Aorta (tissue), 5 donors: ENCODE results near the gene YARS2. TPM values are rescaled to one million over a fixed set of nuclear protein-coding genes. Genes with fewer than 3 reads are reported as not detected.
"Not testable (repeated sequence)": the region's sequence is repeated elsewhere in the genome, so short reads cannot be mapped to it uniquely, and the experiment has no call there.

Source experiments
- ATAC-seq: fragments of 200-7000 bp; cut with Tn5 transposase; one replicate; pipeline ENCODE4 v1.9.1; 2022; ENCODE audit warnings: moderate library complexity; ENCODE audit not compliant: low FRiP score
- DNase-seq, 2 donors: peaks; one replicate each; pipeline ENCODE4 v3.0.0-alpha.2; 2020
- H3K27ac ChIP-seq, 2 donors: one replicate each; pipeline ENCODE4 v1.5.1; 2013; ENCODE audit warnings: low read length in 2 of 2, mild to moderate bottlenecking in 2 of 2, moderate library complexity in 2 of 2, control low read depth in 1 of 2, inconsistent platforms in 1 of 2, low read depth in 1 of 2
- H3K27me3 ChIP-seq, 2 donors: one replicate each; pipeline ENCODE4 v1.6.1; 2013; ENCODE audit warnings: control low read depth in 1 of 2, low read length in 1 of 2, mild to moderate bottlenecking in 1 of 2, moderate library complexity in 1 of 2; ENCODE audit not compliant: insufficient read depth in 2 of 2, control insufficient read depth in 1 of 2
- H3K36me3 ChIP-seq, 2 donors: one replicate each; pipeline ENCODE4 v1.6.1; 2013; ENCODE audit warnings: control low read depth in 1 of 2, low read length in 1 of 2, mild to moderate bottlenecking in 1 of 2; ENCODE audit not compliant: insufficient read depth in 2 of 2, control insufficient read depth in 1 of 2
- H3K4me1 ChIP-seq, 2 donors: one replicate each; pipeline ENCODE4 v1.6.1; 2013; ENCODE audit warnings: low read length in 2 of 2, control low read depth in 1 of 2, mild to moderate bottlenecking in 1 of 2, moderate library complexity in 1 of 2; ENCODE audit not compliant: insufficient read depth in 2 of 2, control insufficient read depth in 1 of 2
- H3K4me3 ChIP-seq, 2 donors: one replicate each; pipeline ENCODE4 v1.5.1; 2013; ENCODE audit warnings: low read length in 2 of 2, control low read depth in 1 of 2, mild to moderate bottlenecking in 1 of 2
- H3K9me3 ChIP-seq: one replicate; pipeline ENCODE4 v1.6.1; 2013; ENCODE audit warnings: mild to moderate bottlenecking, low read length; ENCODE audit not compliant: control insufficient read depth
- WGBS, 2 donors: extraction: QIAGEN DNeasy Blood & Tissue Kit; methylation state at CpG; one replicate each; pipeline ENCODE4 v1.1.7; 2013; 5-methylcytosine and 5-hydroxymethylcytosine counted together
- intact Hi-C, 2 donors: fragments of 100-400 bp; cut with DNase I; formaldehyde crosslinking; loops; one replicate each; pipeline versions ENCODE4 v1.14.2 to v1.15.0; 2022
- polyA plus RNA-seq, 2 donors: library from polyadenylated mRNA; stranded (reverse); fragments of 200-250 nt; gene quantifications; one replicate each; pipeline ENCODE4 v1.2.3, GENCODE V29; 2013
- total RNA-seq, 2 donors: library from RNA; stranded (reverse); fragmentation: NEBNext Ultra II Directional; extraction: Animal tissue kit (Norgen Biotek cat#: 25700); gene quantifications; one replicate each; pipeline ENCODE4 v1.2.1, GENCODE V29; 2021
- donor health status: healthy with polysubstance abuse.
- donor health status: Bipolar disorder and iron deficiency.
- donor health status: DM: no; HTN: no; CAD: no.
- donor health status: DM: no; HTN: no; CAD: no.
- donor health status: DM: yes; HTN: yes; CAD: no.

The YARS2 gene
- total and polyA plus RNA-seq, 4 donors = 4.1 to 11.5 (median 6.4) TPM

GRCh38 chr12:32706335-32707024 lies 49.2 kb downstream of the YARS2 start:
- no peak overlapping the region for H3K27ac ChIP-seq
- intact Hi-C loops = no loop called here
- no peaks in the 10 kb centered on the region for H3K9me3 ChIP-seq
- peaks cover 0 to 3% of the 10 kb centered on the region in 2 donors for H3K36me3 ChIP-seq
- 89% methylated on average over 2 of the region's 2 CpGs for WGBS, 2 donors
- H3K4me3 ChIP-seq = no peak overlapping the region
- DNase-seq (no peak), ATAC-seq (no peak)
- H3K27me3 ChIP-seq = no peaks in the 10 kb centered on the region
- H3K4me1 ChIP-seq = no peaks in the 10 kb centered on the region

- DNase-seq (no peak), ATAC-seq (no peak)
- Histone ChIP-seq H3K36me3 (peaks cover 0 to under 1% of the 10 kb centered on the region in 2 donors), H3K4me1 (no peaks in the 10 kb centered on the region), H3K27me3 (no peaks in the 10 kb centered on the region), H3K4me3 (no peak overlapping the region), H3K27ac (no peak overlapping the region), H3K9me3 (no peaks in the 10 kb centered on the region)
- intact Hi-C loops = no loop called here
These were observed 49.9 kb downstream of the YARS2 start for GRCh38 chr12:32705783-32706182.

- no peak overlapping the region for H3K27ac ChIP-seq
- no peaks in the 10 kb centered on the region for H3K27me3 ChIP-seq
- DNase-seq = no peak
- no peaks in the 10 kb centered on the region for H3K36me3 ChIP-seq
- intact Hi-C loops = no loop called here
- no peaks in the 10 kb centered on the region for H3K9me3 ChIP-seq
- no peak for ATAC-seq
- no peaks in the 10 kb centered on the region for H3K4me1 ChIP-seq
- H3K4me3 ChIP-seq = no peak overlapping the region
- 86 to 92% methylated on average over 1 of the region's 1 CpG for WGBS, 2 donors
These were observed 52.8 kb downstream of the YARS2 start for GRCh38 chr12:32702946-32703345.

DNA sequence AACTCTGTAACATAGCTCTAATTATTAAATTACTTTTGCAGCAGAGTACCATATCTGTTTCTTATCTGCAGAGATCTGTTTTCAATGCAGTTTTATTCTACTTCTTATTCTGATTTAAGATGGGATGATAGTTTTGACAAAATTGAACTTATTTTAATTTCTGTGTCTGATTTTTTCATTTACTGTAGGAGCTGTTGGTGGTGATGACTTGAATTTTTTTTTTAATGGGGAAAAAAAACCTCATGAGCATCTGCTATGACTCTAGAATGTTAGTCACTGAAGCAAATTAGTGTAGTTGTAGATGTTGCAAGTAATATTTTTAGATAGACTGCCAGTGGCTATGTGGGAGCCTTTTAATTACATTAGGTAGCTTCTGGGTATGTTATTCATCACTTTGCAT lies 53.2 kb downstream of the YARS2 start:
- no peaks in the 10 kb centered on the region for H3K36me3 ChIP-seq
- no peak for ATAC-seq
- DNase-seq = no peak
- no peak overlapping the region for H3K27ac ChIP-seq
- no peak overlapping the region for H3K4me3 ChIP-seq
- no peaks in the 10 kb centered on the region for H3K9me3 ChIP-seq
- no peaks in the 10 kb centered on the region for H3K27me3 ChIP-seq
- H3K4me1 ChIP-seq = no peaks in the 10 kb centered on the region
- intact Hi-C loops = no loop called here

- H3K27me3 ChIP-seq, H3K36me3 ChIP-seq, ATAC-seq, H3K27ac ChIP-seq, H3K9me3 ChIP-seq, H3K4me1 ChIP-seq, intact Hi-C loops, DNase-seq, H3K4me3 ChIP-seq: not testable (repeated sequence)
- WGBS, 2 donors = 91 to 96% methylated on average over 8 of the region's 8 CpGs
These were observed 56.3 kb downstream of the YARS2 start for GRCh38 chr12:32699437-32699836.

DNA sequence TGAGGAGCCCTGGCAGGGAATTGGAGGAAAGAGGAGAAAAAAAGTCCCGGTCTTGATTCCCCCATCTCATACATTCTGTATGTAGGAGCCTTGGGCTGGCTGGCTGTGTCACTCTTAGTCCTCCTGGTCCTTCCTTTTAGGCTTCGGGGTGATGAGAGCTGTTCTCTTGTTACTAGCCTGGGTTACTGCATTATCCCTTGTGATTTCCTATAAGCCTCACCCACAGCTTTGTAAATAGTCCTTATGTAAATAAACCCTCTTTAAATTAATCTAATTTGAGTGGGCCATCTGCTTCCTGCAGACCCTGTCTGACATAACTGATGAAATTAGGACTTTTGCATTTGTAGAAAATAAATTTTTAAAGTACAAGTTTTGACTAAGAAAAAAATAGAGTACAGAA lies 57.4 kb downstream of the YARS2 start:
- WGBS, 2 donors = 38 to 67% methylated on average over 2 of the region's 2 CpGs
- ATAC-seq = no peak
- no peaks in the 10 kb centered on the region for H3K36me3 ChIP-seq

DNA sequence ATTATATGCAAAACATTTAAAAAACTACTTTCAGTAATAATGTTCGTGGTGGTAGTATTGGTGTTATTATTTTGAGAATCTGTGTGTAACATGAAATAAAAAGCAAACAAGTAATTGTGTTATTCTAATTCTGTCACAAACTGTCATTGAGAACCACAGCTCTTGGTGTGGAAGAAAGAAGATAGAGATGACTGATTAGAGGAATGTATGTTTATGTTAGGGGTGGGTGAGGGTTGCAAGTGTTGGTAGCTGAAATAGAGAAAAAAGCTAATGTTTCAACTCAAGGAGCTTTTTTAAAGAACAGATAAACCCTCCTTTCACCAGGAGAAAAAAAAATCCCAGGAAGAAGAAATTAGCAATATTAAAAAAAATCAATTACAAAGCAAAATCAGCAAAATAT lies 58.3 kb downstream of the YARS2 start:
- H3K9me3 ChIP-seq = no peaks in the 10 kb centered on the region
- DNase-seq (no peak), ATAC-seq (no peak)
- no peak overlapping the region for H3K27ac ChIP-seq
- H3K27me3 ChIP-seq = no peaks in the 10 kb centered on the region
- WGBS, 2 donors = 71 to 95% methylated on average over 1 of the region's 1 CpG
- H3K4me1 ChIP-seq = no peaks in the 10 kb centered on the region
- H3K4me3 ChIP-seq = no peak overlapping the region
- H3K36me3 ChIP-seq = no peaks in the 10 kb centered on the region
- intact Hi-C loops = no loop called here

More for the DNA sequence above, 57.4 kb downstream of the YARS2 start:
- Histone ChIP-seq H3K27ac (no peak overlapping the region), H3K27me3 (no peaks in the 10 kb centered on the region), H3K4me1 (no peaks in the 10 kb centered on the region), H3K9me3 (no peaks in the 10 kb centered on the region), H3K4me3 (no peak overlapping the region)
- DNase-seq = no peak
- intact Hi-C loops = no loop called here

Other genes with a start within 250 kb of the YARS2 start
- 10 to 100 TPM; 68.8 to 92.5 TPM for gene DNM1L, start 76.6 kb downstream of the YARS2 start, total RNA-seq
- gene DNM1L, start 76.6 kb downstream of the YARS2 start, polyA plus RNA-seq = 10 to 100 TPM; 20.4 to 36.8 TPM
- 1 to 10 TPM in 1 of 2 donors, under 1 TPM in 1; 0.84 to 1.4 TPM for gene PKP2, start 140.9 kb upstream of the YARS2 start, total RNA-seq
- 1 to 10 TPM in 1 of 2 donors, under 1 TPM in 1; 0.38 to 4.4 TPM for gene PKP2, start 140.9 kb upstream of the YARS2 start, polyA plus RNA-seq